Measurements from ENCODE around the gene NPAS3.

DNA sequence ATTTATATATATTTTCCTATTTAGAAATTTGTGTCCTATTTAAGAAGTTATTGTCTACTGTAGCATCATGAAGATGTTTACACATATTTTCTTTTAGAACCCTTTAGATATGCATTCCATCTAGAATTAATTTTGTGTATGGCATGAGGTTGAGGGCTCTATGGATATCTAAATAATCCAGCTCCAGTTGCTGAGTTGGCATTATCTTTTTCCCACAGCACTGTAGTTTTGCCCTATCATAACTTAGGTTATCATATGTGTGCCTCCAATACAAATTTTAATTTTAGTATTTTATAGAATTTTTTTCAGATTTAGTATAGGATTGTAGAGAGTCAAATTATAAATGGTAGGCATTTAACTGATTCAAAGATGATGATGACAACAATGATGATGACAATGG lies 159.3 kb downstream of the NPAS3 start:
- TF ChIP-seq, protein P1, sequence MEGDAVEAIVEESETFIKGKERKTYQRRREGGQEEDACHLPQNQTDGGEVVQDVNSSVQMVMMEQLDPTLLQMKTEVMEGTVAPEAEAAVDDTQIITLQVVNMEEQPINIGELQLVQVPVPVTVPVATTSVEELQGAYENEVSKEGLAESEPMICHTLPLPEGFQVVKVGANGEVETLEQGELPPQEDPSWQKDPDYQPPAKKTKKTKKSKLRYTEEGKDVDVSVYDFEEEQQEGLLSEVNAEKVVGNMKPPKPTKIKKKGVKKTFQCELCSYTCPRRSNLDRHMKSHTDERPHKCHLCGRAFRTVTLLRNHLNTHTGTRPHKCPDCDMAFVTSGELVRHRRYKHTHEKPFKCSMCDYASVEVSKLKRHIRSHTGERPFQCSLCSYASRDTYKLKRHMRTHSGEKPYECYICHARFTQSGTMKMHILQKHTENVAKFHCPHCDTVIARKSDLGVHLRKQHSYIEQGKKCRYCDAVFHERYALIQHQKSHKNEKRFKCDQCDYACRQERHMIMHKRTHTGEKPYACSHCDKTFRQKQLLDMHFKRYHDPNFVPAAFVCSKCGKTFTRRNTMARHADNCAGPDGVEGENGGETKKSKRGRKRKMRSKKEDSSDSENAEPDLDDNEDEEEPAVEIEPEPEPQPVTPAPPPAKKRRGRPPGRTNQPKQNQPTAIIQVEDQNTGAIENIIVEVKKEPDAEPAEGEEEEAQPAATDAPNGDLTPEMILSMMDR (IDR thresholded peaks at IDR 0.05), result no peak
- no peak for TF ChIP-seq POLR2A (IDR thresholded peaks at IDR 0.05)

Data from uterus (tissue), 2 donors.